GM10248 (cell line): Measurements from ENCODE around the gene KDELR3.

ENCODE experiments used
- CTCF ChIA-PET: fragments of 300-600 bp; sonication (Branson Sonifier 250); formaldehyde crosslinking; extraction: SDS; loops from one replicate; lab custom pipeline; 2021; ENCODE audit warnings: antibody characterized with exemption; lab: Yijun Ruan, JAX
- POLR2A ChIA-PET: fragments of 350-650 bp; sonication (Branson Sonifier 250); formaldehyde crosslinking; extraction: SDS; loops from one replicate; lab custom pipeline; 2020; ENCODE audit warnings: antibody characterized with exemption; lab: Yijun Ruan, JAX
- DNase-seq: peaks from one replicate; pipeline ENCODE4 v3.0.0; 2012; ENCODE audit errors: extremely low spot score
- CTCF ChIP-seq: IDR thresholded peaks from 2 replicates; pipeline ENCODE4 v1.5.1; 2012; ENCODE audit warnings: mild to moderate bottlenecking, low read depth; ENCODE audit errors: extremely low read depth, missing control alignments, control extremely low read depth

KDELR3 gene

GRCh38 chr22:38429499-38430068 lies 38.3 kb upstream of the KDELR3 start:
- TF ChIP-seq CTCF: no peak
- no peak for DNase-seq
- POLR2A ChIA-PET: interaction anchor here (0.5 to 0.7 kb wide), 2 partner anchors 68 to 476 kb away, joined by 3 to 4 read pairs; partner anchors contain the start of gene POLR2F
- CTCF ChIA-PET: interaction anchor here (1.0 to 1.9 kb wide), 3 partner anchors 9 to 18 kb away, joined by 3 to 5 read pairs (median 4); no protein-coding TSS in a partner anchor

GRCh38 chr22:38431266-38432010 lies 36.5 kb upstream of the KDELR3 start:
- DNase-seq: no peak
- ChIA-PET CTCF (no interaction called here), POLR2A (no interaction called here)
- TF ChIP-seq CTCF: no peak

GRCh38 chr22:38432264-38432663 lies 35.6 kb upstream of the KDELR3 start:
- no peak for TF ChIP-seq CTCF
- POLR2A ChIA-PET: no interaction called here
- DNase-seq: no peak
- CTCF ChIA-PET: interaction anchor here (1.0 kb wide), 1 partner anchor 15 kb away, joined by 3 read pairs; no protein-coding TSS in a partner anchor

- ChIA-PET POLR2A (no interaction called here), CTCF (interaction anchor here (1.2 to 1.3 kb wide), 2 partner anchors 11 to 29 kb away, joined by 3 to 5 read pairs; no protein-coding TSS in a partner anchor)
- no peak for DNase-seq
- no peak for TF ChIP-seq CTCF
Observed at GRCh38 chr22:38433871-38434270, 34.0 kb upstream of the KDELR3 start.

- POLR2A ChIA-PET: no interaction called here
- DNase-seq: no peak
- no peak for TF ChIP-seq CTCF
- CTCF ChIA-PET: interaction anchor here (0.7 to 1.5 kb wide), 4 partner anchors 10 to 28 kb away, joined by 3 to 5 read pairs (median 3); no protein-coding TSS in a partner anchor
Observed at GRCh38 chr22:38435010-38435409, 32.9 kb upstream of the KDELR3 start.

- ChIA-PET POLR2A (no interaction called here), CTCF (interaction anchor here (1.5 kb wide), 1 partner anchor 25 kb away, joined by 3 read pairs; no protein-coding TSS in a partner anchor)
- TF ChIP-seq CTCF: no peak
- no peak for DNase-seq
Observed at GRCh38 chr22:38435965-38436364, 31.9 kb upstream of the KDELR3 start.
